ENCODE measurements around the gene ERG.

Gene ERG

DNA sequence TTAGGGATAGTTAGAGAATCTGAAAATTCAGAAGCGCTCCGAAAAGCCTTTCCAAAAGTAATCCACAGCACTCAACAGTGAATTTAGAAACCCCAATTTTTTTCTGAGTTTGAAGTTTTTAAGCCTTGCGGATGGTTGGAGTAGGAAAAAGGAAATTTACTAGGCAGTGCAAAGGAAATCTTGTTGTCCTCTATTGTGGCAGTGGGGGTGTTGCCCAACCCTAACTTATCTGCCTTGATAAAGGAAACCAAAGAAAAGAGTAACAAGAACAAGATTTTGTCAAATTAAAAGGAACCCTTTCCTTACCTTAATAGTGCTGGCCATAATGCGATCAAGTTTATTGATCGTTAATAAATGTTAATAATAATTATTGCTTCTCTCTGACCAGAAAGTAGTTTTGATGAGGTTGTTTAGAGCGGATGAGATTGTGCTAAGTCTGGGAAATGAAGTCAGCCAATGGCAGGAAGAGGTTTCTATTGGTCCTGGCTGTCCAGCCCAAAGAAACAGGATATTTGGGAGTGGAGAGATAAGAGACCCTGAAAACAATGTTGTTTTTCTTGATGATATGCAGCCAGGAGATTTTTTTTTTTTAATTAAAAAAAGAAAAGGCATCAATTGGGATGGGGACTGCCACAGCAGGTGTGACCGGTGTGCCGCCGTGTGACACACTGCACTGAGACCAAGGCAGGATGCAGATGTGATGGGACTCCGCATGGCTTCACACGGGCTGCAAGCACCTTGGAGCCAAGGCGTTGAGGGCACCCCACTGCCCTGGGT is at the start of gene ERG:
Gene ERG, minus strand, starts transcription at position 421 of the 777 bp plus-strand sequence. Its CDS starts 97 bp downstream, at position 324.
- no peak for DNase-seq

DNA sequence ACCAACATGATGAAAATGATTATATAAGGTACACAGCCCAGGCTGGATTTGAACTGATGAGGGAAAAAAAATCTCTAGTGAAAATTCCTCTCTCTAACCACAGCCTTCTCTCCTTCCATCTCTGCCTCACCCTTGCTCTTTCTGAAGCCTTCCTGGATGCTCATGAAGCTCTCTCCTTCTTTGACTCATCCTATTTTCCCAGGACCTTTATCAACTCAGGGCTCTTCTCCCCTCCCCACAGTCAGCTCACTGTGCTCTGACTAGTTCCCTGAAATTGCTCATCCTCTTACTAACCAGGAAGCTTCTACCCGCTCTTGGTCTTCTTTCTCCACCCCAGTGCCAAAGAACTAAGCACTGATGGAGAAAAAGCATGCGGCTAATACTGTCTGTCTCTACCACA is 46.4 kb upstream of the ERG start:
- peak; percentile 26 for DNase-seq

- no peak for DNase-seq
These were observed 44.0 kb upstream of the ERG start for GRCh38 chr21:38542263-38542662.

DNA sequence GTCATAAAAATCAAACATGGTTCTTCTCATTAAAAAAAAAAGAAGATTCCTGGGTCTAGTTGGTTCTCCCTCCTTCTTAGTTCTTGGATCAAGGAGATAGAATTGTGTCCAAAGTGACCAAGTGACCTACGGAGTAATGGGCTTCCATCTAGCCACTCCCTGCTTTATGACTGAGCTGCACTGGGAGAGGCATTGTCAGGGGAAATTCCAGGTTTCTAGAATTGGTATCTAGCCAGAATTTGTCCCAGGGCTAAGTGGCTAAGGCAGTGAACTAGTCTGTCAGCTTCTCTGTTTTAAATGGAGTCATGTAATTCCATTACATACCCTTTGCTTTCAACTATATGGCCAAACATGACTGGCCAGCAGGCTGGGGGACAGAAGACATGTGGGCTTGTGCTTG is 40.1 kb upstream of the ERG start:
- DNase-seq, result no peak

- DNase-seq, result no peak
These were observed 36.3 kb upstream of the ERG start for GRCh38 chr21:38534591-38534990.

DNA sequence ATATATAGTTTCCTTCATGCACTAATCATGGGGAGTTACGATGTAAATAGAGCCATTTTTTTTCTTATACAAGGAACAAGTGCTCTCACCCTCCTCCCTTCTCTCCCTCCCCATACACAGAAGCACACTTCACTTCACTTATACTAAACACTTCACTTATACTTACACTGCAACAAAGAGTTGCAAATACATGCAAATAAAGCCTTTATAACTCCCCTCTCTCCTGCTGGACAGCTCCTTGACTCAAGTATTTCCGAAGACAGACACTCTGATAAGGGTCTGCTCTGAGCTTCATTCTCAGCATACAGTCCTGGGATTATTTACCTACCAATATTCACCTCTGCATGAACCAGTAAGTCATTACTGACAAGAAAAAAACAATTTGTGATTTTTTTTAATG is 35.6 kb upstream of the ERG start:
- DNase-seq, result no peak

DNA sequence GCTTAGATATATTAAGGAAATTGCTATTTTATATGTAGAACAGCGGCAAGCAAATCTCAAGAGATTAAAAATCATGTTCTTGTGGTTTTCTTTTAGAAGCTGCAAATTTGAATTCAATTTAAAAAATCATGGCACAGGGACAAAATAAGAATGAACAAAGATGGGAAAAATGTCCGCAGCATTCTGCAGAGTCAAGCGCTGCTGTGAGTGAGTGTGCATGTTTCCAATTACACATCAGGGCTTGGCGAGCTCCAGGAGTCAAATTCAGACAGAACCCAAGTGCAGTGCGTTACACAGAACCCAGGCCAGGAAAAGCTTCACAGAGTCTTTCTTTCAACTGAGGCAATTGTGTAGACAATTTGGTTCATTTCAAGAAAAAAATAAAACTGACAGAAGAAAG is 33.3 kb upstream of the ERG start:
- DNase-seq, result no peak

DNA sequence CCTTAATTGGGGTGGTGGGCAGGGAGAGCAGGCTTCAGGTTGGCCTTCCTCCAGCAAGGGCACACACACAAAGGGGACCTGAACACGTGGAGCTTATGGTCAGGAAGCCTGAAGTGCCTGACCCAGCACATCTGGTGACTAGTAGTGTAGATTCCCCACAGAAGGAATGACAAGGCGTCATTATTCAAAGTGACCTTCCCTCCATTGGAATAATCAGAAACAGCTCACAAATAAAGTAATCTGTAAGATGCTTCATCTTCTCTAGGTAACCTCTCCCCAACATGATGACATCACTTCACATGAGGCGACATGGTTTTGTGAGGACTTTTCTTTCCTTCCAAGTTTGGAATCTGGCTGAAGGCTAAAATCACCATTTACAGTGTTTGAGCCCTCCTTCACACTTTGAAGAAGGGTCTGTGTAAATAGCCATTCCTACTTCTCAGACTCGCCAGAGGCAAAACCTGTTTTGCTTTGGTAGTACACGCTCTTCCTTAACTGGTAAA is 32.8 kb upstream of the ERG start:
- no peak for DNase-seq

DNA sequence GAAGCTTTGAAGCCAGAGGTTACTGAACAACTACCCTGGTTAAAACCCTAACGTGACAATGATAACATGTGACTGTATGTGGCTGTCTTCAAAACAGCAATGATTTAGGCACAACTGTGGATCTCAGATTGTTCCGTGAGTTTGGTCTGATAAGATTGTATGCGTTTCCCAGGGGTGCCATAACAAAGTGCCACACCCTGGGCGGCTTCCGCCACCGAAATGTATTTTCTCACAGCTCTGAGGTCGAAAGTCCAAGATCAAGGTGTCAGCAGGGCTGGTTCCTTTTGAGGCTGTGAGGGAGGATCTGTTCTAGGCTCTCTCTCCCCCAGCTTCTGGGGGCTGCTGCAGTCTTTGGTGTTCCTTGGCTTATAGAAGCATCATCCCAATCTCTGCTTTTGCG is 29.5 kb upstream of the ERG start:
- DNase-seq, result no peak

DNA sequence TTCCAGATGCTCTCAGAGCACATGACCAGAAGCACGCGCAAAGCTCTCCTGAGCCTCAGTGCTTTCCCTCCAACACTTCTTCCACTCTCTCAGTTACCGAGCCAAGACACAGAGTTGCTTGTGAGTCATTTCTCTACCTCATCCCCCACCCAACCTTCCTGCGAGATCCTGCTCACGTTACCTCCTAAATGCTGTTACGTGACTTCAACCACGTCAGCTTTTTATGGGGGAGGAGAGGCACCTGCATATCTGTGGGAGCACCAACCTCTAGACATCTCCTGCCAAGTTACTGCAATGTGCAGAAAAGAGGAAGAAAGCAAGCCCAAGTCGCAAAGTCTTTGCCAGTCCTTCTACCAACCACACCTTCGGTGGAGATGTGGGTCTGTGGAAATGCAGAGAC is 27.2 kb upstream of the ERG start:
- DNase-seq, result peak; percentile 4

GRCh38 chr21:38524168-38525153 is 26.2 kb upstream of the ERG start:
- DNase-seq, result no peak

DNA sequence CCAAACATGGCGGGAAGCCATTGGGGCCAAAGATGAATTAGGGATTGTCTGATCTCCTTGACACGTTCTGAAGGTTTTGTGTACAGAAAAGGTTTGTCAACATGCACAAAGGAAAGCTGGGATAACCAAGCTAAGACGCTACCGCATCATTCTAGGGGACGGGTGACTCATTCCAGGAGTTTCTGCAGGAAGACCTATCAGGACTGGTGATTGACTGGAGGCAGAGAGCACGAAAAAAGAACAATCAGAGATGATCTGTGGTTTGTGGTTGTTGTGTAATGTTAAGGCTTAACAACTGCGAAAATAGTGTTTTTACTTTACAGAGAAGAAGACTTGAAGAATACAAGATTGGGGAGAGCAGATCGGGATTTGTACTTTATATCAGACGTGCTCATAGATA is 22.2 kb upstream of the ERG start:
- no peak for DNase-seq

DNA sequence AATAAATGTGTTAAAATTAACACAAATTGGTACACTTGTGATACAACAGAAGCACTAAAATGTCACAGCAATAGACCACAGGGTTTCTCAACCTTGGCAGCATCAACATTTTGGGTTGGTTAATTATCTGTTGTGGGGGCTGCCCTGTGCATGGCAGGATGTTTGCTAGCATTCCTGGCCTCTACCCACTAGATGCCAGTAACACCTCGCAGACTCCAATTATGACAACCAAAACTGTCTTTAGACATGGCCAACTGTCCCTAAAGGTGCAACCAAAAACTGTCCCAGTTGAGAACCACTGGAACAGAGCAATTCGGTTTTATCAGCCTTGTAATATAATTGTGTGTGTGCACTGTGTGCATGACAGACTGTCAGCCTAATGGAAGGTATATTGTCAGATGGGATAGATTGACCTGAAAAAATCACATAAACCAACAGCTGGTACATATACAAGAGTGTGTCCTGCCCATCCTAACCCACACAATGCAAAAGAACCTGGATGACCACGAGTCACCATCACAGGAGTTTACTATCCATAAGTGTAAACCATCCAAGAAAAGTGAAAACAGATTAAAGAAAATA is 13.5 kb upstream of the ERG start:
- no peak for DNase-seq

- DNase-seq, result no peak
These were observed 12.9 kb upstream of the ERG start for GRCh38 chr21:38511198-38511597.

- DNase-seq, result no peak
These were observed 9.2 kb upstream of the ERG start for GRCh38 chr21:38507374-38507942.

GRCh38 chr21:38506661-38507281 is 8.5 kb upstream of the ERG start:
- DNase-seq, result no peak

DNA sequence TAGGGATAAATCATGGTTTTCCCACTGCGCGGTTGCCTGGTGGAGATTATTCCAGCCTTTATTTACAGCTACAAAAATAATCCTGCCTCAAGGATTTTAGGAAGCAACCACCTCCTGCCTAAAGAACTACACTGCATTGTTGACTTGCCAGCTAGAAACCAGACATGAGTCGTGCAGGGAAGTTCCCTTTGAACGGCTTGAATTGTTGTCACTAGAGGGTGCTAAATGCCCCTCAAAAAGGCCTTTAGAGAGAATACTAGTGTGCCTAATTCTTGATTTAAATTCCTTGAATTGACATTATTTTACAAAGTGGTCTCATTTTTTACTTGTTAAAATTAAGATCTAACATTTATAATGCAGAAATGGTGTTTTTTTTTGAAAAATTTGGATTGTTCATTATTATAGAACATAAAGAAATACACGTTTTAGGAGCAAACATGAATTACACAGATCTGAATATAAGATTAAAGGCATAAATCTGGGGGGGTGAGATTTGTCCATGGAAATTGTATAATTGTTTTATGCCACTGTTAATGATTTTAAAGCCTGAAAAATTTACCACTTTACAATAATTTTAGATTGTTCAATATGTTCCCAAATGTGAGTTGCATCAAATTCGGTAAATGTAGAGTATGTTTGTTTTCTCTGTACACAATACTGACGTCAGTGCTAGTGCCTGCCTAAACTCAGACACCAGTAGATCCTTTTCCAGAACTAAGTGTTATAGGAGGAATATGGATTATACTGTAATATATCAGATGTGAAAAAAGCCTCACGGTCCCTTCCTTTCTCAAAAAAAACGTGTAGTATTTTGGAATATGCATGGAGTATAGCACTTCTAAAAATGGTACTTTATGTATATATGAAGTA is 7.6 kb upstream of the ERG start:
- DNase-seq, result peak; percentile 48

GRCh38 chr21:38504066-38504465 is 5.8 kb upstream of the ERG start:
- no peak for DNase-seq

- DNase-seq, result no peak
These were observed 5.3 kb upstream of the ERG start for GRCh38 chr21:38503583-38503982.

GRCh38 chr21:38500073-38500472 is 1.8 kb upstream of the ERG start:
- DNase-seq, result no peak

- no peak for DNase-seq
These were observed 1.0 kb upstream of the ERG start for GRCh38 chr21:38499296-38499695.

DNA sequence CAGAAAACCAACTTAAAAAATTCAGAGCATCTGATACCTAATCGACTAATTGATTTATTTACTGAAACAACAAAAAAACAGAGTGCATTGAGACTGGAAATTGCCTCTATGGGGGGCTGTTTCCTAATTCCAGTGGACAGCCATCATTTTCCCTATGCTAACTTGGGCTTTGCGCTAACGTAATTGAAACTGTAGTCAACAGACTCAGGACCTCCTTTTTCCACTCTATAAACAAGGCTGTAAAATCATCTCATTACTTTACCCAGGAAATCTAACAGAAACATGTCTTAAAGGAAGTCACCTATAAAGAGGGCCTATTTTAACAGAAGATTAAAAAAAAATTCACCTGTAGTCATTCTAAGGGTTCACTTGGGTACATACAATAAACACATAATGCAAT is 2.1 kb downstream of the ERG start:
- DNase-seq, result no peak
